Colon (tissue), 2 donors: Measurements from ENCODE around the gene GCAT.

Experiments
- FAIRE-seq: peaks from 2 replicates; lab custom pipeline; 2012; peaks lifted over from hg19 to GRCh38; lab: Jason Lieb, UNC
- donor health status: control.
- donor health status: control.

GCAT gene

GRCh38 chr22:37809672-37810333 lies 2.1 kb downstream of the GCAT start:
- FAIRE-seq, result no peak

DNA sequence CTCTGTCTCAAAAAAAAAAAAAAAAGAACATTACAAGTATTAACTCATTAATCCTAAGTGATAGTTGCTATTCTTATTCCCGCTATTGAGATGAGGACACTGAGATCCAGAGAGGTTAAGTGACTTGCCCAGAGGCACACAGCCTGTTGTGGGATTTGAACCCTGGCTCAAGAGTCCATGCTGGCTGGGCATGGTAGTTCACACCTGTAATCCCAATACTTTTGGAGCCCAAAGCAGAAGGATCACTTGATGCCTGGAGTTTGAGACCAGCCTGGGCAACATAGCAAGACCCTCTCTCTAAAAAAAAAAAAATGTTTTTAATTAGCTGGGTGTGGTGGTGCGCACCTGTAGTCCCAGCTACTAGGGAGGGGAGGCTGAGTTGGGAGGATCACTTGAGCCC lies 4.1 kb downstream of the GCAT start:
- no peak for FAIRE-seq

DNA sequence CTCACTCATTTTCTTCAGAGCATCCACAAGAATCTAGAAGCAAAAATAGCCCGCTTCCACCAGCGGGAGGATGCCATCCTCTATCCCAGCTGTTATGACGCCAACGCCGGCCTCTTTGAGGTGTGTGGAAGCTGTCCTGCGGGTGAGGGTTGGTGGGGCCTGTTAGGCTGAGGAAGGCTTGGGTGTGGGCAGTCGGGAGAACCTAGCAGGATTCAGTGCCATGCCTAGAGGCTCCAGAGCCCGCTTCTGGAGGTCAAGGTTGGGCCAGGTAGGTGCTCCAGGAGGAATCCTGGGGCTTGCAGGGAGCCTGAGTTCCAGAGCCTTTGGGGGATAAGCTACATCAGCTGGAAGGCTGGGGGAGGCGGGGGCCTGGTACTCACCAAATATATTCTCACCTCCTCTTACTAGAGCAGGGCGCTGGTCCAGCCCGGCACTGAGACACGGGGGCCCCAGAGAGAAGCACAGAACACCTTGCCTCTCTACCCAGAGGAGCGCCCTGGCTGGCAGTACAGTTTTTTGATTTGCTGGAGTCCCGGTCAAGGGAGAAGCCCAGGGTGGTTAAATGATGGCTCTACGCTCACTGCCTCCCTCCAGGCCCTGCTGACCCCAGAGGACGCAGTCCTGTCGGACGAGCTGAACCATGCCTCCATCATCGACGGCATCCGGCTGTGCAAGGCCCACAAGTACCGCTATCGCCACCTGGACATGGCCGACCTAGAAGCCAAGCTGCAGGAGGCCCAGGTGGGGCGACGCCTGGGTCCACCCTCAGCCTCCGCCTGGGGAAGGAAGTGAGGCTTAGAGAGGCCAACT lies 5.3 kb downstream of the GCAT start:
- FAIRE-seq, result no peak

GRCh38 chr22:37815593-37815992 lies 7.9 kb downstream of the GCAT start:
- FAIRE-seq, result no peak

- FAIRE-seq, result no peak
Observed at GRCh38 chr22:37816543-37817180, 8.9 kb downstream of the GCAT start.

GRCh38 chr22:37817705-37818408 lies 10.1 kb downstream of the GCAT start:
- FAIRE-seq, result no peak

DNA sequence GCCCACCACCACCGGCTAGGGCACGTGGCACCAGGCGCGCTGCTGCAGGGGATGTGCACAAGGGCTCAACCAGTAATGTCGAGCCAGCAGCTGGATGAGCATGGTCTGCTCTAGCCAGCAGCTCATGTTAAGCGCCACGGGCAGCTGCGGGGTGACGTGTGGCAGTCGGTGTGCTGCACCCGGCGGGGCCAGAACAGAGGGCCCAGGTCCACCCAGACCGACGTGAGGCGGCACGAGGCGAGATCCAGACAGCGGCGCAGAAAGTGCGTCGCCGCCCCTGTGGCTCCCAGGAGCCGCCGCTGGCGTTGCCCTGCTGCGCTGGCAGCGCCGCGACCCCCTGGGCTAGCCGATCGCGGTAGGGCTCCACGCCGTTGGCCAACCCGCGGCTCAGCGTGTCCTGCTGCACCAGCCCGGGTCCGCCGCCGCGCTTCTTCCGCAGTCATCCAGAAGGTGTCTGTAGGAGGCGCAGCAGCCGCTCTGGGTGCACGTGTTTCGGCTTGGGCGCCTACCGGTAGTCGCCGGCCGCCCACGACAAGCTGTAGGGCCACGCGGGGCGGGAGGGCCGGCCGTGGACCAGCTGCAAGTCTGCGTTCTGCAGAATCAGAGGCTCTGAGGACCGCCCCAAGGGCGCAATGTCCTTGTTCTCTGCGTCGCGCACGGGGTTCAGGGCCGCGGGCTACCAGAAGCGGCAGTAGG lies 10.8 kb downstream of the GCAT start:
- no peak for FAIRE-seq

DNA sequence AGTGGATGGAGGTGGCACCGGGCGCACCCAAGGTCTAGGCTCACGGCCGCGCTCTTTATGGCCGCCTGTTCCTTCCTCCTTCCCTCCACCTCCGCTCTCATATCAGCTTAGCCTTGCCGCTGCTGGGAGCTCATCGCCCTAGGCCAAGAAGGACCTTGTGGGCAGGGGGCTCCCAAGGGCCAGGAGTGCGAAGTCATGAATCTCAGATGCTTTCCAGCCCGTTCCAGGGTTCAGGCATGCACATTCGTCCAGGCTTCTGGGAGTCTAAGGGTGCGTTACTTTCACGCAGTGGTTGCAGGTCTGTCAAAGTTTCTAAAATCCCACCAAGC lies 11.3 kb downstream of the GCAT start:
- FAIRE-seq, result no peak

DNA sequence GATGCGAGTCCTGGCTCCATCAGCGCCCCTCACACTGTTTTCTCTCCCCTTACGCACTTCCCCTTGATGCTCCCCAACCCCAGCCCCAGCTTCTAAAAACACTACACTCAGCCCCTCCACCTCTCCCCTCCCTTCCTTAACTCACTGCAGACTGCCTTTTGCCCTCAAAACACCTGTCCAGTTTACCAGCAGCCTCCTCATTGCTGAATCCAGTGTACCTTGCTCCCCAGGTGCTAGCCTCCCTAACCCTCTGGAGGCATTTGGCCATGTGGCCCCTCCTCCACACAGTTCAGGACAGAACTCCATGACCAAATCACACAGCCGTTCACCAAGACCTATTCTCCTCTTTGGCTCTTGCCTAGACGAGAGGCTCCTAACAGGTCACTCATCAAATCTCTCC lies 12.6 kb downstream of the GCAT start:
- no peak for FAIRE-seq

DNA sequence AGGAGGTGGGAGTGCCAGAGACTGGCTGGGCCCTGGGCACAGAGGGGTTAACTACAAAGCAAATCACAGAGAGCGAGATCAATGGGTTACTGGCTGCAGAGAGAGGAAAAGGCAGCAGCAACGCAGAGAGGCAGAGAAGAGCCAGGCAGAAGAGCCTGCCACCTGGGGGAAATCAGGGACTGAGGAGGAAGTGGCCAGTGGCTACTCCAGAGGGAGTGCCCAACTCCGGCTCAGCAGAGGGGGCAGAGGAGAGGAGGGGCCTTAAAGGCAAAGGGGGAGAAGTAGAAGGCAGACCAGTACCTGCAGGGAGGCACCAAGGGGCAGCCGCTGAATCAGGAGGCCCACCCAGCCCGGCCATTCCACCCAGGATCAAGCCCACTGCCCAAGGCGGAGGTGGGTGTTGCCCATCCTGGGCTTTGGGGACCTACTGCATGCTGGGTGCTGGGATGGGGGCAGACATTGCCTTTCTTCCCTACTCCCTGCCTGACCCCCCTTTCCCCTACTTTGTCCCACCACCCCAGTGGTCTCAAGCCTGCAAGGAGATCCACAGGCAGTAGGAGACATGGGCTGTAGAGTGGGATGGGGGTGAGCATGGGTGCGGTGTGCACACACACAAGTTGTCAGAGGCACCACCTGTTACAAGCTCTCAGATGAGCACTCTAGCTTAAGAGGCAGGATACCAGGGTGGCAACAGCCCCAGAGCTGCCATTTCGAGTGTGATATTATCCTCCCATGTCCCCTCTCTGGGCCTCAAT lies 14.5 kb downstream of the GCAT start:
- no peak for FAIRE-seq

DNA sequence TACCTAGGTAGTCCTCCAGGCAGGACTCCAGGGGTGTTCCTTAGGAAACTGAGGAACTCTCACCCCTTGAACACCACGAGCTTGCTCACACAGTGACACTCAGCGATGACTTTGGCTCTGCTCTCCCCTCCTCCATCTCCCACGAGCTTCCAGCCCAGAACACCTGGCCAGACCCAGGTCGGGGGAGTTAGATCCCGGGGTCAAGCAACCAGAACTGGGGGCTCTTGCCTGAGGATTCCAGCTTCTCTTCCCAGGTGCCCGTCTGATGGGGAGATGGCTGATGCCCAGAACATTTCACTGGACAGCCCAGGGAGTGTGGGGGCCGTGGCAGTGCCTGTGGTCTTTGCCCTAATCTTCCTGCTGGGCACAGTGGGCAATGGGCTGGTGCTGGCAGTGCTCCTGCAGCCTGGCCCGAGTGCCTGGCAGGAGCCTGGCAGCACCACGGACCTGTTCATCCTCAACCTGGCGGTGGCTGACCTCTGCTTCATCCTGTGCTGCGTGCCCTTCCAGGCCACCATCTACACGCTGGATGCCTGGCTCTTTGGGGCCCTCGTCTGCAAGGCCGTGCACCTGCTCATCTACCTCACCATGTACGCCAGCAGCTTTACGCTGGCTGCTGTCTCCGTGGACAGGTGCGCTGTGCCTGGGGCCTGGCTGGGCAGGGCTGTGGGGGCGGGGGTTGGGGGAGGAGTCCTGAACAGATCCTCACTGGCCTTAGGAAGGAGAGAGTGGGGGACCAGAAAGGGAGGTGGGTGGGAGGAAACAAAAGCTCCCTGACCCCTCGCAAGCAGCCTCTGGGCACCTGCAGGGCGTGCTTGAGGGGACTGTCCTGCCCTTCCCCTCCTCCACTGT lies 15.6 kb downstream of the GCAT start, which contains the start of gene GALR3:
GALR3 (plus strand) TSS at position 249 of the 852 bp plus-strand sequence; CDS start at position 274, 25 bp downstream.
- FAIRE-seq, result no peak

DNA sequence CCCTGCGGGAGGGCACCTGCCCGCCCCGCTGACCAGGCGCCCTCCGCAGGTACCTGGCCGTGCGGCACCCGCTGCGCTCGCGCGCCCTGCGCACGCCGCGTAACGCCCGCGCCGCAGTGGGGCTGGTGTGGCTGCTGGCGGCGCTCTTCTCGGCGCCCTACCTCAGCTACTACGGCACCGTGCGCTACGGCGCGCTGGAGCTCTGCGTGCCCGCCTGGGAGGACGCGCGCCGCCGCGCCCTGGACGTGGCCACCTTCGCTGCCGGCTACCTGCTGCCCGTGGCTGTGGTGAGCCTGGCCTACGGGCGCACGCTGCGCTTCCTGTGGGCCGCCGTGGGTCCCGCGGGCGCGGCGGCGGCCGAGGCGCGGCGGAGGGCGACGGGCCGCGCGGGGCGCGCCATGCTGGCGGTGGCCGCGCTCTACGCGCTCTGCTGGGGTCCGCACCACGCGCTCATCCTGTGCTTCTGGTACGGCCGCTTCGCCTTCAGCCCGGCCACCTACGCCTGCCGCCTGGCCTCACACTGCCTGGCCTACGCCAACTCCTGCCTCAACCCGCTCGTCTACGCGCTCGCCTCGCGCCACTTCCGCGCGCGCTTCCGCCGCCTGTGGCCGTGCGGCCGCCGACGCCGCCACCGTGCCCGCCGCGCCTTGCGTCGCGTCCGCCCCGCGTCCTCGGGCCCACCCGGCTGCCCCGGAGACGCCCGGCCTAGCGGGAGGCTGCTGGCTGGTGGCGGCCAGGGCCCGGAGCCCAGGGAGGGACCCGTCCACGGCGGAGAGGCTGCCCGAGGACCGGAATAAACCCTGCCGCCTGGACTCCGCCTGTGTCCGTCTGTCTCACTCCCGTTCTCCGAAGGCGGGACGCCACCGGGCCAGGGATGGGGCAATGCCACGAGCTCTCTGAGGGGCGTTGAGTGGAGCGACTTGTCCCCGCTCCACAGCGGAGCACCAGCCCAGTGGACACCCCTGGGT lies 17.2 kb downstream of the GCAT start:
- no peak for FAIRE-seq

DNA sequence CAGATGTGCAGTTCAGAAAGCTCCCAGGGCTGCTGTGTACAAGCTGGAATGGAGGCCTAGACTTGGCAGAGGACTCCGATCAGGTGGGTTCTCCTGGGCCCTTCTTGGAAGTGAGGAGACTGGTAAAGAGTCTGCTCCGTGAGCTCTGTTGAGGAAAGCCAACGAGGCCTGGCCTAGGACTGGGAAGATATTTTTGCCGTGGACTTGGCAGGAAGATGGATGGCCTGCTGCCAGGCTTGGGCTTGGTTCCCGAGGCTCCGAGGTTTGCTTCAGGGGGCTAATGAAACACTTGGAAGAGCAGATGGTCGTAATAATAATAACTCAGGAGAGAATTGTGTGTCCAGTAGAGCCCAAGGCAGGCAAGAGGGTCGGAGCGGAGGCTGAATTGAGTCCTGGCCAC lies 19.3 kb downstream of the GCAT start:
- FAIRE-seq, result no peak

- FAIRE-seq, result no peak
Observed at GRCh38 chr22:37830093-37830842, 22.5 kb downstream of the GCAT start.

DNA sequence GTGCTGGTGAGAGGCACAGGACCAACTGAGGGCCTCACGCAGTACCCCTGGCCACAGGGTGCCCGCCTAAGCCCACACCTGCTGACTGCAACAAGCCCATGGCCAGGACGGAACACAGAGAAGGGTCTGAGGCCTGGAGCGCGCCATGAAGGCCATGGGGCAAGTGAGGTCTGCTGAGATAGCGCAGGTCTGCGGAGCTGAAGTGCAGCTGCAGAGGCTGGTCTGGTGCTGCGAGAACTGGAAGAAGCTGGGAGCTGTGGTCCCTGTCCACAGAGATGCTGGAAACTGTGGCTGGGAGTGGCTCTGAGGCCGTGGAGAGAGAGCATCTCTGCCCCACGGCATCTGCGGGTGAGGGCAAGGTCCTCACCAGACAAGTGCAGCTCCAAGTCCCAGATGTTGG lies 23.7 kb downstream of the GCAT start:
- no peak for FAIRE-seq

DNA sequence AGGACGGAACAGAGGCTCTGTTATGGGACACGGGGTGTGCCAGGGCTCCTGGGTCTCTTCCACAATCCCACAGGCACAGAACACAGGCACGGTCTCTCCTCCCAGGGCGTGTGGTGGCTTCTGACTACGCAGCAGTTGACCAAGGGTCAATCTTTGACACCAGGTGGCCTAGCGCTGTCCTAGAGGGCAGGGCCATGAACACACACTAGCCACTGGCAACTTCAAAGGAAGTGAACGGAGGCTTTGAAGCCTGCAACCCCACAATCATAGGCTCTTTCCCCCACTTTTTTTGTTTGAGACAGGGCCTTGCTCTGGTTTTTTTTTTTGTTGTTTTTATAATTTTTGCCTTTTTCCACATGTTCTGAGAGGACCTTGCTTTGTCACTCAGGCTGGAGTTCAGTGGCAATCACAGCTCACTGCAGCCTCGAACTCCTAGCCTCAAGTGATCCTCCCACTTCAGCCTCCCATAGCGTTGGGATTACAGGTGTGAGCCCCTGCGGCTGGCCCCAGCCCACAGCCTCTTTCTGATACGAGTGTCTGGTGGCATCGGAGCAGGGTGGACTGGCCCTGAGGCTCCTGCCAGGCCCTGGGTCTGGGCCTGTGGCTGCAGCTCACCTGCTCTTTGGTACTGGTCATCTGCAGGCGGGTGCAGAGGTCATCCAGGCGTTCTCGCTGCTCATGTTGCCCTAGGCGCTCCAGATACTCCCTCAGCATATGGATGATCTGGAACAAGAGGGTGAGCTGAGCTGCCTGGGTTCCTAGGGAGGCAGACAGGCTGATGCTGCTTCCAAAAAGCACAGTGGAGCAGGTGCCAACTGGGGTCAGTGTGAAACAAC lies 24.5 kb downstream of the GCAT start:
- FAIRE-seq, result no peak

DNA sequence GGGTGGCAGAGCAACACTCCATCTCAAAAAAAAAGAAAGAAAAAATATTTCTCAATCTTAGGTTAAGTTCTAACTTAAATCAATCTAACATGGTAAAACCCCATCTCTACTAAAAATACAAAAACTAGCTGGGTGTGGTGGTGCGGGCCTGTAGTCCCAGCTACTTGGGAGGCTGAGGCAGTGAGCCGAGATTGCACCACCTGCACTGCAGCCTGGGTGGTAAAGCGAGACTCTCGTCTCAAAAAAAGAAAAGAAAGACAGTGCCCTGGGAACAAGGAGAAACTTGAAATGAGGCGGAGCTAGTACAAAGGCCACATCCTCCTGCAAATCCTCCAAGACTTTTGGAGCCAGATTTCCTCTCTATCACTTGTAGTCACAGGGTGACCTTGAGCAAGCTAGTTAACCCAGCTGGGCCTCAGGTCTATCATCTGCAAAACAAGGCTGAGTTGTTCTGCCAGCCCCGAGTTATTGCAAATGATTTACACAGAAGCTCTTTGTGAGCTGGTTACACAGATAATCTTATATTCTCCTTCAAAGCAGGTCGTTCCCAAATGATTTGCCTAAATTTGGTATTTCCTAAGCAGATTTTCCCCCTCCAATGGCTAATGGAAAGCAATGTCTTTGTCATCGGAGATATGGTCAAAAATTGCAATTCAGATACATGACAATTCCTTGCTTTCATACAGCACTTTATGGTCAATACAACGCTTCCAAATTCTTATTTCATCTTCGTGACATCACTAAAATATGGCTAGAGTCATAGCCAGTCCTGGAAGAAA lies 34.5 kb downstream of the GCAT start:
- no peak for FAIRE-seq
